Activated gamma-delta T cell treated with Interleukin-2 at 50 U/mL for 16 hours (primary cell): ENCODE data around the gene COX6A2.
A peak's percentile ranks its signal among the peaks of the same experiment; 100 is the strongest.

Experiments used
- DNase-seq: peaks from one replicate; pipeline ENCODE4 v3.0.0-alpha.2; 2020

COX6A2 gene

GRCh38 chr16:31407406-31407805 lies 20.8 kb downstream of the COX6A2 start:
- DNase-seq: no peak

GRCh38 chr16:31404353-31405064 lies 23.7 kb downstream of the COX6A2 start:
- no peak for DNase-seq

- no peak for DNase-seq
Measured at GRCh38 chr16:31403590-31404352, 24.4 kb downstream of the COX6A2 start.

GRCh38 chr16:31402687-31403086 lies 25.5 kb downstream of the COX6A2 start:
- DNase-seq: no peak

GRCh38 chr16:31401436-31401835 lies 26.7 kb downstream of the COX6A2 start:
- no peak for DNase-seq

GRCh38 chr16:31400191-31400590 lies 28.0 kb downstream of the COX6A2 start:
- DNase-seq: peak; percentile 41

GRCh38 chr16:31397701-31398100 lies 30.5 kb downstream of the COX6A2 start:
- no peak for DNase-seq

GRCh38 chr16:31397096-31397660 lies 31.0 kb downstream of the COX6A2 start:
- DNase-seq: no peak

GRCh38 chr16:31395647-31396046 lies 32.5 kb downstream of the COX6A2 start:
- DNase-seq: no peak

GRCh38 chr16:31393056-31393455 lies 35.1 kb downstream of the COX6A2 start, which contains the start of gene ITGAD:
Gene ITGAD, plus strand, starts transcription at chr16:31393335. Its CDS starts 26 bp downstream, at chr16:31393361.
- DNase-seq: no peak

- no peak for DNase-seq
Measured at GRCh38 chr16:31390504-31391041, 37.6 kb downstream of the COX6A2 start.

GRCh38 chr16:31388535-31388934 lies 39.6 kb downstream of the COX6A2 start:
- no peak for DNase-seq

GRCh38 chr16:31386157-31386984 lies 41.8 kb downstream of the COX6A2 start:
- no peak for DNase-seq

GRCh38 chr16:31385680-31386079 lies 42.5 kb downstream of the COX6A2 start:
- DNase-seq: no peak

GRCh38 chr16:31382485-31383161 lies 45.5 kb downstream of the COX6A2 start:
- DNase-seq: peak; percentile 68

- no peak for DNase-seq
Measured at GRCh38 chr16:31380201-31380600, 48.0 kb downstream of the COX6A2 start.
